NCI-H1048 (cell line): ENCODE data around the gene ANKFY1.
"Not testable (repeated sequence)": the region's sequence is repeated elsewhere in the genome, so short reads cannot be mapped to it uniquely, and the experiment has no call there.

Experiments
- DNase-seq: peaks from one replicate; lab custom pipeline; 2025; lab: John Stamatoyannopoulos, UW

ANKFY1 gene

GRCh38 chr17:4219241-4219640 is 44.5 kb downstream of the ANKFY1 start:
- no peak for DNase-seq

DNA sequence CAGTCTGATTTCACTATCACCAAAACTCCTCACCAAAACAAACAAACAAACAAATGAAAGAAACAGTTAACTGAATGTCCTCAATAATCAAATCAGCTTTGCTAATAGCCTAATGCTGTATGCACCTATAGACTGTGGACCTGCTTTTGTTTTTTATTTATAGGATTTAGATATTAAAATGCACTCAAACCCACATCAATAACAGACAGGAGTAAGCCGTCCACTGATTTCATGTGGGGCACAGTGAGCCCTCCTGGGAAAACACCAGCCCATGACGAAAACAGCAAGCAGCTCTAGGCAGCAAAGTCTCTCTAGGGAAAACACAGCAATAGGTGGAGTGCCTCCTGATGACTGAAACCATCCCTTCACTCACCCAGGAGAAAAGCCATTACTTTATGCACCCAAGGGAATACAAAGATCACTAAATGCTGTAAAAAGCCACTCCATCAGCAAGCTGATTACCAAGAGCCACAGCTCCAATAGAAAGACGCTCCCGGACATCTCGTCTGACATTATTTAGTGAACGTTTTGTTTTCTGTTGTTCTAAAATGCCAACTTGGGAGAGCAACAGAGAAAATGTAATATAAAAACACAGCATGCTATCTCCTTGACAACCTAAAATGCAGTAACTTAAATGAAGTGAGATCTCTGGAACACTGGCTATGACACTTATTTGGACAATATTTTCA is 47.8 kb downstream of the ANKFY1 start:
- DNase-seq = no peak

DNA sequence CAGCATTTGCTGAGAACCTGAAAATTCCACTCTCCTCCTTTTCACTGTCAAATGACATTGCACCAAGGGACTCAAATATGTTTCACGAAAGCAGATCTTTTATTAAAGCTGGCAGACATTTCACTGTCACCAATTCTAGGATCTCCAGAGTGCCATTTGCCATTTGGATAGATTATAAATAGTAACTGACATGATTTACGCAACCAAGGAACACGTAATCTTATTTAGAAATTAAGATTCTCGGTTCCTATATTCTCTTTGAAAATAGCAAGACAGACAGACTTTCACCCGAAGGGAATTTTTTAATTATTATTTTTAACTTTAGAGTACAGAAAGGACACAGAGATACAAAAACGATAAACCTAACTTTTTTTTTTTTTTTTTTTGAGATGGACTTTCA is 49.6 kb downstream of the ANKFY1 start:
- DNase-seq = no peak

GRCh38 chr17:4209611-4210010 is 54.2 kb downstream of the ANKFY1 start:
- no peak for DNase-seq

DNA sequence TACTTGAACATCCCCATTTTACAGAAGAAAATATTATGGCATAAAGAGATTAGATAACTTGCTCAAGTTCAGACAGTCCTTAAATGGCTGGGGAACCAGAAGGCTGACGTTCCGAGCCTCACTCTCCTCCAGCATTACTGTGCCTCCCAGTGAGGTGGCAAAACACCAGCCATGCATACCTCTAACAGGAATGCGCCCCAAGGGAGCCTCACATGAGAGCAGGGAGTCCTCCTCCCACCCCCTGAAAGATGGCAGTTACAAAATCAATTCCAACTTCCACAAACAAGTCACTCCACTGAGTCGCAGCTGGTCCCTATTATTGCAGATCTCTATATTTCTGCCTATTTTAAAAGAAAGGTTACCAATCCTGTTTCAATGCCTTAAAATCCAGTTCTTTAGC is 55.5 kb downstream of the ANKFY1 start:
- DNase-seq = no peak

DNA sequence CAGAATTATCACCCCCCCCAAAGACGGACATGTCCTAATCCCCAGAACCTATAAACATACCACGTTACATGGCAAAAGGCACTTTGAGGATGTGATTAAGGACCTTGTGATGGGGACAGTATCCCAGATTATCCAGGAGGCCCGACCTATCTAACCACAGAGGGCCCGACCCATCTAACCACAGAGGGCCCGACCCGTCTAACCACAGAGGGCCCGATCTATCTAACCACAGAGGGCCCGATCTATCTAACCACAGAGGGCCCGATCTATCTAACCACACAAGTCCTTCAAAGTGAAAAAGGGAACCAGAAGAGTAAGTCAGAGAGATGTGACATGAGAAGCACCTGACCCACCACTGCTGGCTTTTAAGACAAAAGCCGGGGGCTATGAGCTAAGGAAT is 56.8 kb downstream of the ANKFY1 start:
- no peak for DNase-seq

GRCh38 chr17:4205917-4206316 is 57.9 kb downstream of the ANKFY1 start:
- no peak for DNase-seq

DNA sequence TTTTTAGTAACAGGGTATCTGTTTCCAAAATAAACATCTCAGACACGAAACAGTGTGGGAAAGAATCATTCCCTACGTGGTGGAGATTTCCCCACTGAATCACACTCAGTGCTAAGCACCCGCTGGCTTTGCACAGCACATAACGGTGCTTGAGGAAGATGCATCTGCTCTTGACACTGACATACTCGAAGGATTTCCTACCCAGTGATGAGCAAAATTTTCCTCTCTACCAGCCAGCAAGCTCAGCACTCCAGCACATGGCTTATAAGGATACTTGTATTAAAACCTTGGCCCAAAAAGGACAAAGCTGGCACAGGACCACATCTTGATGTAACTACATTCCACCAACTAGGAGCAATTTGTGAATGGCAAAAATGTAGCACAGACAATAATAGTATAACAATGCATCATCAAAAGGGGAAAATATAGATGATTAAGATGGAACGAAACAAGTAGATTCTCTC is 59.0 kb downstream of the ANKFY1 start:
- DNase-seq = no peak

GRCh38 chr17:4204190-4204589 is 59.6 kb downstream of the ANKFY1 start:
- DNase-seq = no peak

DNA sequence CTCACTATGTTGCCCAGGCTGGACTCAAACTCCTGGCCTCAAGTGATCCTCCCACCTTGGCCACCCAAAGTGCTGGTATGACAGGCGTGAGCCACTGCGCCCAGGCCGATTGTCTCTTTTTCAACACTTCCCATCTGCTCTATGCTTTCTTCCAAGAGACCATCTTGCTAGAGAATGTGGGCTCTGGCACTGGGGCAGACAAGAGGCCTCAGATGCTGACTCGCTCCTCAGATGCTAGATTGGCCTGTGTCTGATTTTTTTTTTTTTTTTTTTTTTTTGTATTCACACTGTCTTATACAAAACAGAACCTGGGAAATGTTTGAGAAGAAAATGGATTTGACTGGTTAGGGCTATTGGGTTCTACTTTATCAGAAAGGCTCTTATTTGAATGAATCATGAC is 62.6 kb downstream of the ANKFY1 start:
- DNase-seq = no peak

- no peak for DNase-seq
Observed at GRCh38 chr17:4199818-4200402, 63.9 kb downstream of the ANKFY1 start.

GRCh38 chr17:4198995-4199394 is 64.8 kb downstream of the ANKFY1 start:
- DNase-seq = no peak

GRCh38 chr17:4195306-4195705 is 68.5 kb downstream of the ANKFY1 start:
- no peak for DNase-seq

- no peak for DNase-seq
Observed at GRCh38 chr17:4194796-4195195, 69.0 kb downstream of the ANKFY1 start.

GRCh38 chr17:4190791-4191190 is 73.0 kb downstream of the ANKFY1 start:
- DNase-seq = not testable (repeated sequence)

DNA sequence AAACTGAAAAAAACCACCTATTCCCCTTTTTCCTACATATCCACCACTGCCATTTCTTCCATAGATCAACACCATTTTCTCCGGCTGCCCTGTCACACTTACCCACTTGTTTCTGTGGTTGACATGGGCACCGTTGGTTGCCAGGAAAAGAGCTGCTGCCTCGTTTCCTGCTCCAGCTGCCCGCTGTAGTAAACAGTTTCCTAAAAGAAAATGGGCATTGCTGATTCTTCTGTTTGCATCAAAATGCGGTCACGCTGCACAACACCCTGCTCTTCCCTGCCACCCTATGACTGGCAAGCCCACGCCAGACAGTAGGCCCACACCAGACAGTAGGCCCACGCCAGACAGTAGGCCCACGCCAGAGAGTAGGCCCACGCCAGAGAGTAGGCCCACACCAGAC is 74.5 kb downstream of the ANKFY1 start:
- DNase-seq = no peak

DNA sequence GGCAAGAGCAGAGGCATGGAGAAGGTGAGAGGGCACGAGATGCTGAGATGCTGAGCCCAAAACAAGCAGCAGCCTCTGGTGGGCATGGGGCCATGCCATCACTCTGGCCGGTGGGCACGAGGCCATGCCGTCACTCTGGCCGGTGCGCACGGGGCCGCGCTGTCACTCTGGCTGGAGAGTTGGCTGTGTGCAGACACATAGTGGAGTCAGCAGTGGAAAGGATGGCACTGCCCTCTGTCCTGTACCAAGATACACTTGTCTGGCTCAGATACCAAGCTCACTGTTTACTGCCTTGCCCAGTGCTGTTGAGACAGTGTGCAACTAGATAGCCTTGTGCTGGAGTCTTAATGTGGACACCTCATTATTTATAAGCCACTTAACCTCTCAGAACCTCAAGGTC is 75.7 kb downstream of the ANKFY1 start:
- DNase-seq = no peak

DNA sequence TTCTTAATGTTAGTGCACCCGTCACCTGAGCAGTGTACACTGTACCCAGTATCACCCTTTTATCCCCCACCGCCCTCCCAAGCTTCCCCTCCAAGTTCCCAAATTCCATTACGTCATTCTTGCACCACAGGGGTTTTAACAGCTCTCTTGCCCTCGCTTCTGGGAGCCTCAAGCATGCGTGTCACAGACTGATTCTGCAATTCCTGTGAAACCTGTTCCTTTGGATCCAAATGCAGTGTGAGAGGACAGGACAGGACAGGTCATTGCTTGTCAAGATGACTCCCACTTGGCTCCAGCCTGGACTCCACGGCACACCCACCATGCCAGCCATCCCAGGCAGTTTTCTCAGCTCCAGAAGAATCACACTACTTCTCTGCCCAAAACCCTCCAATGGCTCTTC is 76.7 kb downstream of the ANKFY1 start:
- no peak for DNase-seq

GRCh38 chr17:4186357-4186881 is 77.4 kb downstream of the ANKFY1 start:
- no peak for DNase-seq

DNA sequence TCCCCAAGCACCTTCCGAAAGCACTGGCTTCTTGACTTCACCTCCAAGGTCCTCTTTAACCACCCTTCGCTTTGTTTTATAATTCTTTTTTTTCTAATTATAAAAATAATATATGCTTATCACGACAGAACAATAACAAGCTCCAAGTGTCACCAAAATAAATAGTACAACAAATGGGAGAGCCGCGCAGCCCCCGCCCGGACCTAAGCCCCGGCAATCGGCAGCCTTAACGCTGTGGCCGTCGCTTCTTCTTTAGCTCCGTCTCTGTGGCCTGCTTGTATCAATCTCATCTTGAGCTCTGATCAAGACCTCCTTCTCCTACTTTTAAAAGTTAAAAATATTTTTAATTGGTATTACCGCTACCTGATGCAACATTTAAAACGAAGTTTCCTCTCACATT is 78.1 kb downstream of the ANKFY1 start:
- no peak for DNase-seq

DNA sequence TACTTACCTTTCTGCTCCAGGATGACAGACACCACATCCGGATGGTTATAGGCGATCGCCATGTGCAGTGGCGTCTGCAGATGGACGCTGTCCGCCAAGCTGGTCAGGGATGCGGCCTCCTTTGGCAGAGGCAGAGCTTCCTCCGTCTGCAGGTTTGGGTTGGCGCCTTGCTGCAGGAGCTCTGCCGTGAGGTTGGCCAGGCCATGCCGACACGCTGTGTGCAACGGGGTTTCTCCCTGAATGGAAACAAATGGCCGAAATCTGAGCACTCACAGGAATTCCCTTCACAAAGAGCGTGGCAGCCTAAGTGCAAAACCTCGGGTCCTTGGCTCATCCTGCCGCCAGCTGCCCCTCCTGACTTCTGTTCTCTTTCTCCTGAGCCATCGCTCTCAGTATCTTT is 79.0 kb downstream of the ANKFY1 start:
- DNase-seq = no peak

GRCh38 chr17:4182043-4182442 is 81.7 kb downstream of the ANKFY1 start:
- DNase-seq = no peak

GRCh38 chr17:4180791-4181190 is 83.0 kb downstream of the ANKFY1 start:
- DNase-seq = no peak

DNA sequence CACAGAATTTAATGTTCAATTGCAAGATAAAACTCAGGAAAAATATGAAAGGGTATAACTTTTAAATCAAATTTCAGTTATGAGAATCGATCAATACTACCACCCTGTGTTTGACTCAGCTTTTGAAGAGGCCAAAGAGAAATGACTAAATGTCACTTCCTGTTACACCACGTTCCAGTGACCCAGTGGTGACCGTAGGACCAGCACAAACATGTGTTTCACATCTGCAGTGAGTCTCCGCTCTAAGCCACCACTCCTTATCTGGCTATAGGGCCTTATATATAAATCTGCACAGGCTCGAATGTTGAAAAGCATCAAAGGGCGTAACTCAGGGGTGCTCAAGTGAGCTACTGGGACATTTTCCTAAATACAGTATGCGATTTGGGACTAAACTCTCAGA is 84.7 kb downstream of the ANKFY1 start:
- DNase-seq = no peak
